ENCODE results near the gene BBC3. TPM values are rescaled to one million over a fixed set of nuclear protein-coding genes. Genes with fewer than 3 reads are reported as not detected.

Gene BBC3
- total RNA-seq, 6 experiments from 2014 or later: 1.8 to 8.0 (median 3.1) TPM

DNA sequence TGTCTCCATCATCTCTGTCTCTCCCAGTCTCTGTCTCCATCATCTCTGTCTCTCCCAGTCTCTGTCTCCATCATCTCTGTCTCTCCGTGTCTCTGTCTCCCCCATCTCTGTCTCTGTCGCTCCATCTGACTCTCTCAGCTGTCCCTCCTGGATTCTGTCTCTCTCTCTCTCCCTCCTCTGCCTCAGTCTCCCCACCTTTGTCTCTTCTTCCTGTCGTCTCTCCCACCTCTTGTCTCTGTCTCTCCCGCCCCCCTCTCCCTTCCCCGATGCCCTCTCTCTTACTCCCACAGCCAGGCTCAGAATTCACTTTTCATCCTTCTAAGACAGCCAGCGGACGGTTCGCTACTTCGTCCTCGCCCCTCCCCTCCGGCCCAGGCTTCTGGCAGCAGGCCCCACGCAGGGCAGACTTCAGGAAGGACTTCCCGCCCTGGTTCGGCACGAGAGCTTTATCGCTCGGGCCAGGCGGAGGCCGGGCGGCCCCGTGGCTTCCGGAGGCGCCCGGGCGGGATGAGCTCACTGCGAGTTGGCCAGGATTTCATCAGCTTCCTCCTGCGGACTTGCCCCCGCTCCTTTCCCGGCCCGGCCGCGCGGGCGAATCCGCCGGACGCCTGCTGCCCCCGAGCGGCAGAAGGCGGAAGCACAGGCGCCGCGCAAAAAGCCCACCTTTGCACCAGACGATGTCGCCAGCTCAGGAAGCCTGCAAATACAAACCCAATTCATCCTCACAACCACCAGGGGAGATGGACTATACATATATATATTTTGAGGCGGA, 13.0 kb upstream of the BBC3 start:
- peak; percentile 89 to 96 (median 94) for ATAC-seq
- no peaks in the 10 kb centered on the region for H3K27me3 ChIP-seq
- intact Hi-C loops (cut with DNase I): loop anchor here in 1 of 2 donors (5.0 to 10.0 kb wide), 2 partner anchors 37 to 99 kb away; no protein-coding TSS in a partner anchor
- H3K4me3 ChIP-seq: peak overlapping the region in 2 of 3 donors; percentile 16 to 29
- H3K36me3 ChIP-seq: no peaks in the 10 kb centered on the region
- DNase-seq: peak; percentile 89 to 93 (median 93)
- TF ChIP-seq, protein P1, sequence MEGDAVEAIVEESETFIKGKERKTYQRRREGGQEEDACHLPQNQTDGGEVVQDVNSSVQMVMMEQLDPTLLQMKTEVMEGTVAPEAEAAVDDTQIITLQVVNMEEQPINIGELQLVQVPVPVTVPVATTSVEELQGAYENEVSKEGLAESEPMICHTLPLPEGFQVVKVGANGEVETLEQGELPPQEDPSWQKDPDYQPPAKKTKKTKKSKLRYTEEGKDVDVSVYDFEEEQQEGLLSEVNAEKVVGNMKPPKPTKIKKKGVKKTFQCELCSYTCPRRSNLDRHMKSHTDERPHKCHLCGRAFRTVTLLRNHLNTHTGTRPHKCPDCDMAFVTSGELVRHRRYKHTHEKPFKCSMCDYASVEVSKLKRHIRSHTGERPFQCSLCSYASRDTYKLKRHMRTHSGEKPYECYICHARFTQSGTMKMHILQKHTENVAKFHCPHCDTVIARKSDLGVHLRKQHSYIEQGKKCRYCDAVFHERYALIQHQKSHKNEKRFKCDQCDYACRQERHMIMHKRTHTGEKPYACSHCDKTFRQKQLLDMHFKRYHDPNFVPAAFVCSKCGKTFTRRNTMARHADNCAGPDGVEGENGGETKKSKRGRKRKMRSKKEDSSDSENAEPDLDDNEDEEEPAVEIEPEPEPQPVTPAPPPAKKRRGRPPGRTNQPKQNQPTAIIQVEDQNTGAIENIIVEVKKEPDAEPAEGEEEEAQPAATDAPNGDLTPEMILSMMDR (IDR thresholded peaks at IDR 0.05): peak; percentile 99
- TF ChIP-seq POLR2A (IDR thresholded peaks at IDR 0.05): peak; percentile 70
- WGBS (ENCODE audit: insufficient coverage, low coverage, low lambda C conversion rate, missing lambda C conversion rate): 5% methylated on average over 26 of the region's 46 CpGs
- no peaks in the 10 kb centered on the region for H3K9me3 ChIP-seq
- peaks cover 0 to 12% (median 0%) of the 10 kb centered on the region in 4 donors for H3K4me1 ChIP-seq
- no peak overlapping the region for H3K27ac ChIP-seq

DNA sequence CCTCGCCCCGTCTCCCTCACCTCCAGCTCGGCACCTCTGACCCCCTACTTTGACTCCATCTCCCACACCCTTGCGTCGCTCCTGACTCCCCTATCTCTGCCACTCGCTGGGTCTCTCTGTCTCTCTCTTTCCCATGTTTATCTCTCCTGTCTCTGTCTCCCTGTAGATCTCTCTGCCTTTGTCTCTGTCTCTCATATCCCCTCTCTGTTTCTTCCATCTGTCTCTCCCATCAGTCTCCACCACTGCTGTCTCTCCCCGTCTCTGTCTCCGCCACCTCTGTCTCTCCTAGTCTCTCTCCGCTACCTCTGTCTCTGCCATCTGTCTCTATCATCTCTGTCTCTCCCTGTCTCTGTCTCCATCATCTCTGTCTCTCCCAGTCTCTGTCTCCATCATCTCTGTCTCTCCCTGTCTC, 12.4 kb upstream of the BBC3 start:
- Histone ChIP-seq H3K4me1 (peaks cover 0 to 12% (median 0%) of the 10 kb centered on the region in 4 donors), H3K27me3 (no peaks in the 10 kb centered on the region), H3K36me3 (no peaks in the 10 kb centered on the region), H3K9me3 (no peaks in the 10 kb centered on the region), H3K4me3 (no peak overlapping the region), H3K27ac (no peak overlapping the region)
- DNase-seq (no peak), ATAC-seq (no peak)
- WGBS (ENCODE audit: insufficient coverage, low coverage, low lambda C conversion rate, missing lambda C conversion rate): 20% methylated on average over 7 of the region's 9 CpGs
- intact Hi-C loops (cut with DNase I): loop anchor here in 1 of 2 donors (5.0 to 10.0 kb wide), 2 partner anchors 36 to 99 kb away; no protein-coding TSS in a partner anchor
- no peak for TF ChIP-seq POLR2A (IDR thresholded peaks at IDR 0.05)
- TF ChIP-seq, protein P1 (IDR thresholded peaks at IDR 0.05): no peak

DNA sequence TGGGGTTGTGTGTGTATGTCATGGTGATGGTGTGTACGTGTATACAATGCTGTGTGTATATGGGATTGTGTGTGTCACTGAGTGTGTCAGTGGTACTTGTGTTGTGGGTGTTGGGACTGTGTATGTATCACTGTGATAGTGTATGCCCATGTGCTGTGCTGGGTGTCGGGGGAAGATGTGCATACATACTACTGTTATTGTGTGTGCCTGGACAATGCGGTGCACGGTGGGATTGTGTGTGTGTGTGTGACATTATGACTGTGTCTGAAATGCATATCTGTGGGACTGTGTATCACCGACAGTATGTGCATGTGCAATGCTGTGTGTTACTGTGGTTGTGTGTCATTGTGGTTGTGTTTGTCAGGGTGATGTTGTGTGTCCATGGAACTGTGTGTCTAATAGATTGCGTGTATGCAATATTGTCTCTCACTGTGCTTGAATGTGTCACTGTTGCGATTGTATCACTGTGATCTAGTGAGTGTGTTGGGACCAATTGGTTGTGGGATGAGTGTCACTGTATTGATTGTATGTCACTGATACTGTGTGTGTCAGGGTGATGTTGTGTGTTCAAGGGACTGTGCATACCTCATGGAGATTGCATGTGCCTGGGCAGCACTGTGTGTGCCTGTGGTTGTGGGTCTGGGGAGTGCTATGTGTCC, 11.0 kb upstream of the BBC3 start:
- WGBS (ENCODE audit: insufficient coverage, low coverage, low lambda C conversion rate, missing lambda C conversion rate): 90% methylated on average over 6 of the region's 7 CpGs
- no peak for DNase-seq
- intact Hi-C loops (cut with DNase I): loop anchor here in 1 of 2 donors (5.0 to 10.0 kb wide), 2 partner anchors 35 to 97 kb away; no protein-coding TSS in a partner anchor
- Histone ChIP-seq H3K27me3 (no peaks in the 10 kb centered on the region), H3K36me3 (no peaks in the 10 kb centered on the region), H3K9me3 (no peaks in the 10 kb centered on the region), H3K27ac (no peak overlapping the region), H3K4me1 (peaks cover 0 to 8% (median 0%) of the 10 kb centered on the region in 4 donors), H3K4me3 (no peak overlapping the region)
- no peak for TF ChIP-seq POLR2A (IDR thresholded peaks at IDR 0.05)
- TF ChIP-seq, protein P1 (IDR thresholded peaks at IDR 0.05): no peak
- ATAC-seq: no peak

DNA sequence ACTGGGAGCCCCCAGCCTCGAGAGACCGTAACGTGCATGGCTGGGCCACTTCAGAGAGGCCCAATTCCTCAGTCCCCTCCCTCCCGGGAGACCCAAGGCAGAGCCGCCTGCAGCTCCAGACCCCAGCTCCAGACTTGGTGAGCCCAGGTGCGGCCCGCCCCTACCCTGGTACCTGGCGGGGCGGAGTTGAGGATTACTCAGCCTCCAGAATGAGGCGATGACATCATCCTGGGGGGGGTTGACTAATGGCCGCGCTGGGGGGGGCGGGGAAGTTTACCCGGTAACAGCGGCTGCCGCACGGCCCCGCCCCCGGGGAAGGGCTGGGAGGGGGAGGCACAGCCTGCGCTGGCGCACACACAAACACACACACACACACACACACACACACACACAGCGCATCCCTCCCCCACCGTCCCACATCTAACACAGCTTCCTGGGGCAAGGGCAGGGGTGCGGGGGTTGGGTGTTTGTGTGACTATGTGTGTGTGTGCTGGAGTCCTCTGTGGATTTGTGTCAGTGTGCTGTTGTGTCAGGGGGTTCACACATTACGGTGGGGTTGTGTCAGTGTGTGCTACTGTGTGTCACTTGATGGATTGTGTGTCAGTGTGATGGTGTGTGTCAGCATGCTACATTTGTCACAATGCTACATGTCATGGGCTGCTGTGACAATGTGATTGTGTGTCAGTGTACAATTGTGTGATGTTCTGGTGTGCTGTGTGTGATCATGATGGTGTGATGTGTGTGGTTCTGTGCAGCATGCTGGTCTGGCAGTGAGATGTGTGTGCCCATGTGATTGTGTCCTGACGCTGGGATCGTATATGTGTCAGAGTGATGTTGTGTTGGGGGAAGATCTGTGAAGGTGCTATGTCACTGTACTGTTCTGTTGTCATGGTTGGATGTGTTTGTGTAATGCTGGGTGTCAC, 10.3 kb upstream of the BBC3 start:
- H3K9me3 ChIP-seq: no peaks in the 10 kb centered on the region
- H3K4me1 ChIP-seq: peaks cover 0 to 8% (median 0%) of the 10 kb centered on the region in 4 donors
- H3K27me3 ChIP-seq: no peaks in the 10 kb centered on the region
- no peak overlapping the region for H3K27ac ChIP-seq
- whole genome bisulfite sequencing (ENCODE audit: insufficient coverage, low coverage, low lambda C conversion rate, missing lambda C conversion rate): 15% methylated on average over 7 of the region's 27 CpGs
- peak; percentile 2 to 60 (median 6) for ATAC-seq
- DNase-seq: peak in 1 of 3 donors; percentile 83
- no peak overlapping the region for H3K4me3 ChIP-seq
- intact Hi-C loops (cut with DNase I): loop anchor here in 1 of 2 donors (5.0 to 10.0 kb wide), 2 partner anchors 34 to 96 kb away; no protein-coding TSS in a partner anchor
- TF ChIP-seq, protein P1 (IDR thresholded peaks at IDR 0.05): no peak
- no peak for TF ChIP-seq POLR2A (IDR thresholded peaks at IDR 0.05)
- no peaks in the 10 kb centered on the region for H3K36me3 ChIP-seq

Data from right lobe of liver (tissue), 6 donors.